Measurements from ENCODE around the gene PHF21B. TPM values are rescaled to one million over a fixed set of nuclear protein-coding genes. Genes with fewer than 3 reads are reported as not detected.
A peak's percentile ranks its signal among the peaks of the same experiment; 100 is the strongest.

PHF21B gene
- total and polyA plus RNA-seq, 2 of the 8 experiments (the other 6 are each of a cell fraction or from before 2014, with no cell fraction given), result 19.3 to 68.1 TPM

DNA sequence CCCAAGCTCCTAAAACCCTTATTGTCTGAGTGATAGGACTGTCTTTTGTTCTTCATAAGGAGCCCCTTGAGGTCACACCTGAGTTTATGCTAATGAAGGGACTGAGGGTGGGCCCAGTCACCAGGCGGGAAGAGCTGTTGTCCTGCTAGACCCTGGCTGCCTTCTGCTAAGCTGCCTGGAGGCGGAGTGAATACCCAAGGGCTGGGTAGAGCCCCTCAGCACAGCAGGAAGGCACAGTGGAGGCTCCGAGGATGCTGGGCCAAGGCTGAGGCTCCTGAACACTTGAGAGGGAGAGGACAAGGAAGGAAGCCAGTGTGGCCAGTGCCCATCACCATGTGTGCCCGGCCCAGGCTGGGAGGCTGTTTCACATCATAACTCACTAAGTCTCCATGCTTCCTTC lies 4.8 kb upstream of the PHF21B start:
- no peaks in the 10 kb centered on the region for H3K36me3 ChIP-seq (ENCODE audit: control insufficient read depth in 2 of 4, insufficient read depth in 4 of 4, low read length in 3 of 4)
- 0 out of 2 replicates have a peak overlapping the region, but pooled peaks have one; percentile 0 for H2AK5ac ChIP-seq (ENCODE audit: low read depth, low read length)
- no peak for DNase-seq (ENCODE audit: low read depth in 1 of 2, low spot score in 2 of 2)
- no peak overlapping the region for H3K56ac ChIP-seq (replicated peaks; ENCODE audit: insufficient read length, low read depth, low read length)
- H2AFZ ChIP-seq (ENCODE audit: low read length), result no peak overlapping the region
- no peak overlapping the region for H2BK15ac ChIP-seq (ENCODE audit: low read length)
- H3K14ac ChIP-seq (ENCODE audit: insufficient read length), result no peak overlapping the region
- peaks cover 0 to 14% (median 8%) of the 10 kb centered on the region in 4 experiments; a peak in 6 of 7 replicates for H3K4me1 ChIP-seq (replicated peaks in 1 of 4; ENCODE audit: control insufficient read depth in 3 of 4, insufficient read depth in 4 of 4, low read length in 3 of 4)
- peak overlapping the region in 1 of 4 experiments; percentile 21; a peak in 1 of 7 replicates for H3K9ac ChIP-seq (replicated peaks in 1 of 4; ENCODE audit: extremely low read depth in 1 of 4, low read depth in 3 of 4, low read length in 3 of 4)
- no peaks in the 10 kb centered on the region for H4K20me1 ChIP-seq (replicated peaks in 1 of 2; ENCODE audit: control insufficient read depth in 1 of 2, insufficient read depth in 2 of 2, low read length in 2 of 2)
- POLR2A ChIA-PET (ENCODE audit: partially characterized antibody), result interaction anchor here (0.7 to 4.1 kb wide), 8 partner anchors 8 to 85 kb away, joined by 3 to 27 read pairs (median 4); no protein-coding TSS in a partner anchor
- H2BK120ac ChIP-seq (replicated peaks; ENCODE audit: low read depth, low read length), result no peak overlapping the region
- H2BK12ac ChIP-seq (ENCODE audit: low read depth, low read length), result peak overlapping the region; percentile 97; the same call in 1 of the 2 replicates
- H3K9me3 ChIP-seq (ENCODE audit: insufficient read depth in 2 of 2, low read depth in 1 of 2, low read length in 1 of 2), result no peaks in the 10 kb centered on the region
- H2BK20ac ChIP-seq (ENCODE audit: low read length), result no peak overlapping the region
- CTCF ChIA-PET (ENCODE audit: partially characterized antibody), result interaction anchor here (1.2 to 5.2 kb wide), 3 partner anchors 67 to 76 kb away, joined by 3 to 23 read pairs (median 3); no protein-coding TSS in a partner anchor
- peak overlapping the region; percentile 33 for H3K4ac ChIP-seq (replicated peaks; ENCODE audit: insufficient read length, low read depth, low read length)
- H4K91ac ChIP-seq (replicated peaks; ENCODE audit: insufficient read length, low read length), result peak overlapping the region; percentile 84
- H3K23ac ChIP-seq (ENCODE audit: insufficient read length), result no peak overlapping the region
- no peaks in the 10 kb centered on the region; a peak in 1 of 7 replicates for H3K27me3 ChIP-seq (replicated peaks in 1 of 4; ENCODE audit: control insufficient read depth in 3 of 4, extremely low read depth in 1 of 4, insufficient read depth in 3 of 4, low read length in 3 of 4)
- no peaks in the 10 kb centered on the region for H3K79me2 ChIP-seq (ENCODE audit: control insufficient read depth in 1 of 2, insufficient read depth in 2 of 2, low read length in 2 of 2)
- 0 out of 2 replicates have a peak overlapping the region, but pooled peaks have one; percentile 63 for H2BK5ac ChIP-seq (ENCODE audit: low read depth, low read length)
- H4K5ac ChIP-seq (ENCODE audit: insufficient read length, low read depth, low read length), result no peak overlapping the region
- H3K4me2 ChIP-seq (ENCODE audit: insufficient read depth in 1 of 2, low read depth in 2 of 2, low read length in 2 of 2), result peak overlapping the region; percentile 28 to 55; a peak in 3 of 4 replicates
- no peaks in the 10 kb centered on the region for H3K79me1 ChIP-seq (ENCODE audit: low read depth, low read length)
- 49% methylated on average over 4 of the region's 4 CpGs; no CpG with 5 or more reads in 1 of the 2 experiments for WGBS, 2 experiments (ENCODE audit: extremely low coverage in 1 of 2, insufficient coverage in 1 of 2, insufficient read length in 1 of 2, insufficient replicate concordance in 2 of 2, low coverage in 1 of 2, low lambda C conversion rate in 2 of 2, missing lambda C conversion rate in 1 of 2)
- H3K27ac ChIP-seq (ENCODE audit: low read depth, low read length), result no peak overlapping the region
- H4K8ac ChIP-seq (ENCODE audit: extremely low read depth, insufficient read depth, low read length), result no peak overlapping the region
- no peak overlapping the region for H3K18ac ChIP-seq (ENCODE audit: extremely low read depth, low read length)
- no peak overlapping the region for H3K4me3 ChIP-seq (ENCODE audit: extremely low read depth in 1 of 4, insufficient read depth in 2 of 4, low read depth in 3 of 4, low read length in 4 of 4)
- peak; percentile 36 for FAIRE-seq
- peaks cover 2% of the 10 kb centered on the region; the same call in 1 of the 2 replicates for H3K23me2 ChIP-seq (ENCODE audit: low read depth, low read length)
- TF ChIP-seq TAF7 (optimal IDR thresholded peaks at IDR 0.05; ENCODE audit: borderline replicate concordance, low read depth, low read length), result no peak
- TF ChIP-seq MAX (IDR thresholded peaks at IDR 0.05), result no peak; the same call in 1 of the 2 replicates
- 0 out of 2 replicates have a peak, but pooled peaks have one; percentile 2 for TF ChIP-seq POU5F1 (IDR thresholded peaks at IDR 0.05; ENCODE audit: low read depth, low read length)
- no peak for TF ChIP-seq SIX5 (IDR thresholded peaks at IDR 0.05; ENCODE audit: low read depth, low read length)
- peak; percentile 28; the same call in 1 of the 2 replicates for TF ChIP-seq E2F6 (IDR thresholded peaks at IDR 0.05)
- no peak for TF ChIP-seq CHD2 (IDR thresholded peaks at IDR 0.05; ENCODE audit: low read length)
- TF ChIP-seq, protein P1, sequence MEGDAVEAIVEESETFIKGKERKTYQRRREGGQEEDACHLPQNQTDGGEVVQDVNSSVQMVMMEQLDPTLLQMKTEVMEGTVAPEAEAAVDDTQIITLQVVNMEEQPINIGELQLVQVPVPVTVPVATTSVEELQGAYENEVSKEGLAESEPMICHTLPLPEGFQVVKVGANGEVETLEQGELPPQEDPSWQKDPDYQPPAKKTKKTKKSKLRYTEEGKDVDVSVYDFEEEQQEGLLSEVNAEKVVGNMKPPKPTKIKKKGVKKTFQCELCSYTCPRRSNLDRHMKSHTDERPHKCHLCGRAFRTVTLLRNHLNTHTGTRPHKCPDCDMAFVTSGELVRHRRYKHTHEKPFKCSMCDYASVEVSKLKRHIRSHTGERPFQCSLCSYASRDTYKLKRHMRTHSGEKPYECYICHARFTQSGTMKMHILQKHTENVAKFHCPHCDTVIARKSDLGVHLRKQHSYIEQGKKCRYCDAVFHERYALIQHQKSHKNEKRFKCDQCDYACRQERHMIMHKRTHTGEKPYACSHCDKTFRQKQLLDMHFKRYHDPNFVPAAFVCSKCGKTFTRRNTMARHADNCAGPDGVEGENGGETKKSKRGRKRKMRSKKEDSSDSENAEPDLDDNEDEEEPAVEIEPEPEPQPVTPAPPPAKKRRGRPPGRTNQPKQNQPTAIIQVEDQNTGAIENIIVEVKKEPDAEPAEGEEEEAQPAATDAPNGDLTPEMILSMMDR (IDR thresholded peaks at IDR 0.05; ENCODE audit: control extremely low read depth in 1 of 3, insufficient read depth in 1 of 3, low read depth in 1 of 3, low read length in 3 of 3), result peak; percentile 23 to 44 (median 36); a peak in 3 of 4 replicates
- TF ChIP-seq PHF8 (conservative IDR thresholded peaks at IDR 0.05; ENCODE audit: low read depth, low read length), result no peak

Measured in H1 (cell line).